GM18858 (cell line): ENCODE measurements around the gene WDR72.
"Not testable (repeated sequence)": the region's sequence is repeated elsewhere in the genome, so short reads cannot be mapped to it uniquely, and the experiment has no call there.

Source experiments
- ATAC-seq: cut with Tn5 transposase; IDR thresholded peaks from one replicate; pipeline ENCODE4 v1.9.1; 2021; ENCODE audit not compliant: unreplicated experiment

WDR72 gene

GRCh38 chr15:53759411-53759931, at the start of gene WDR72:
Gene WDR72 (minus strand): TSS chr15:53759663. CDS start chr15:53733149, 26,514 bp downstream.
- ATAC-seq = no peak

GRCh38 chr15:53808058-53808706, 48.7 kb upstream of the WDR72 start:
- ATAC-seq = peak; percentile 58

GRCh38 chr15:53807501-53807900, 48.0 kb upstream of the WDR72 start:
- no peak for ATAC-seq

- ATAC-seq = no peak
Measured at GRCh38 chr15:53802672-53803071, 43.2 kb upstream of the WDR72 start.

GRCh38 chr15:53791581-53791980, 32.1 kb upstream of the WDR72 start:
- no peak for ATAC-seq

GRCh38 chr15:53789654-53790375, 30.4 kb upstream of the WDR72 start:
- no peak for ATAC-seq

GRCh38 chr15:53786401-53786800, 26.9 kb upstream of the WDR72 start:
- no peak for ATAC-seq

- ATAC-seq = not testable (repeated sequence)
Measured at GRCh38 chr15:53785241-53785640, 25.8 kb upstream of the WDR72 start.

- no peak for ATAC-seq
Measured at GRCh38 chr15:53762916-53763315, 3.5 kb upstream of the WDR72 start.

GRCh38 chr15:53758412-53758811, 1.1 kb downstream of the WDR72 start:
- ATAC-seq = no peak

- ATAC-seq = no peak
Measured at GRCh38 chr15:53757906-53758305, 1.6 kb downstream of the WDR72 start.

GRCh38 chr15:53753813-53754212, 5.7 kb downstream of the WDR72 start:
- no peak for ATAC-seq

- ATAC-seq = no peak
Measured at GRCh38 chr15:53752406-53752805, 7.1 kb downstream of the WDR72 start.

GRCh38 chr15:53747501-53748068, 11.9 kb downstream of the WDR72 start:
- ATAC-seq = no peak

GRCh38 chr15:53746101-53746500, 13.4 kb downstream of the WDR72 start:
- ATAC-seq = no peak

GRCh38 chr15:53739651-53740050, 19.8 kb downstream of the WDR72 start:
- no peak for ATAC-seq

GRCh38 chr15:53739187-53739586, 20.3 kb downstream of the WDR72 start:
- ATAC-seq = no peak

- no peak for ATAC-seq
Measured at GRCh38 chr15:53721334-53722087, 38.0 kb downstream of the WDR72 start.

- no peak for ATAC-seq
Measured at GRCh38 chr15:53716909-53717876, 42.3 kb downstream of the WDR72 start.

GRCh38 chr15:53713218-53713617, 46.2 kb downstream of the WDR72 start:
- ATAC-seq = no peak
